Trophoblast cell (in vitro differentiated cells and primary cell): ENCODE results near the gene PGAM5.

ENCODE experiments used
- DNase-seq, 2 donors: peaks; one replicate each; pipeline ENCODE4 v3.0.0-alpha.2; 2016
- H2AFZ ChIP-seq: 2 replicates; pipeline ENCODE4 v1.6.1; 2013; ENCODE audit warnings: low read length, moderate library complexity, mild to moderate bottlenecking; ENCODE audit not compliant: insufficient read depth, poor library complexity
- H2AK5ac ChIP-seq: 2 replicates; pipeline ENCODE4 v1.6.1; 2013; ENCODE audit warnings: mild to moderate bottlenecking, low read length
- H2BK120ac ChIP-seq: 2 replicates; pipeline ENCODE4 v1.6.1; 2013; ENCODE audit warnings: low read length, mild to moderate bottlenecking, moderate library complexity; ENCODE audit not compliant: insufficient read depth, poor library complexity
- H2BK12ac ChIP-seq: 2 replicates; pipeline ENCODE4 v1.6.1; 2013; ENCODE audit warnings: mild to moderate bottlenecking, low read length, moderate library complexity
- H2BK5ac ChIP-seq: 2 replicates; pipeline ENCODE4 v1.6.1; 2013; ENCODE audit warnings: low read length, low read depth, moderate library complexity, mild to moderate bottlenecking; ENCODE audit not compliant: poor library complexity
- H3K14ac ChIP-seq: 2 replicates; pipeline ENCODE4 v1.6.1; 2013; ENCODE audit warnings: mild to moderate bottlenecking, low read length
- H3K18ac ChIP-seq: 2 replicates; pipeline ENCODE4 v1.6.1; 2013; ENCODE audit warnings: mild to moderate bottlenecking, low read length
- H3K23ac ChIP-seq: 2 replicates; pipeline ENCODE4 v1.6.1; 2013; ENCODE audit warnings: low read length
- H3K27ac ChIP-seq: 2 replicates; pipeline ENCODE4 v1.5.1; 2013; ENCODE audit warnings: low read depth, mild to moderate bottlenecking, inconsistent platforms, low read length, moderate library complexity
- H3K27me3 ChIP-seq: 2 replicates; pipeline ENCODE4 v1.6.1; 2013; ENCODE audit warnings: inconsistent platforms, mild to moderate bottlenecking, low read length, moderate library complexity; ENCODE audit not compliant: insufficient read depth
- H3K36me3 ChIP-seq, 2 experiments: 1 replicate in 1 of 2; 2 replicates in 1 of 2; pipeline ENCODE4 v1.6.1; 2013; ENCODE audit warnings: low read length in 2 of 2, mild to moderate bottlenecking in 2 of 2, moderate library complexity in 1 of 2; ENCODE audit not compliant: insufficient read depth in 2 of 2, control insufficient read depth in 1 of 2
- H3K4ac ChIP-seq: 2 replicates; pipeline ENCODE4 v1.6.1; 2013; ENCODE audit warnings: low read depth, mild to moderate bottlenecking, low read length, moderate library complexity
- H3K4me1 ChIP-seq, 2 experiments: 1 replicate in 1 of 2; 2 replicates in 1 of 2; pipeline ENCODE4 v1.6.1; 2013; ENCODE audit warnings: low read length in 2 of 2, mild to moderate bottlenecking in 2 of 2, moderate library complexity in 1 of 2; ENCODE audit not compliant: insufficient read depth in 2 of 2, control insufficient read depth in 1 of 2
- H3K4me2 ChIP-seq: 2 replicates; pipeline ENCODE4 v1.6.1; 2013; ENCODE audit warnings: inconsistent platforms, mild to moderate bottlenecking, low read length, moderate library complexity
- H3K4me3 ChIP-seq: 2 replicates; pipeline ENCODE4 v1.5.1; 2013; ENCODE audit warnings: mild to moderate bottlenecking, low read depth, low read length, inconsistent platforms
- H3K79me1 ChIP-seq: one replicate; pipeline ENCODE4 v1.6.1; 2013; ENCODE audit warnings: low read length
- H3K79me2 ChIP-seq: 2 replicates; pipeline ENCODE4 v1.6.1; 2013; ENCODE audit warnings: low read length, mild to moderate bottlenecking; ENCODE audit not compliant: control insufficient read depth, insufficient read depth, poor library complexity
- H3K9ac ChIP-seq: 2 replicates; pipeline ENCODE4 v1.6.1; 2013; ENCODE audit warnings: mild to moderate bottlenecking, low read length
- H3K9me3 ChIP-seq: 2 replicates; pipeline ENCODE4 v1.6.1; 2013; ENCODE audit warnings: low read depth, mild to moderate bottlenecking, control low read depth, inconsistent platforms, low read length; ENCODE audit not compliant: insufficient read depth
- H4K12ac ChIP-seq: 2 replicates; pipeline ENCODE4 v1.6.1; 2013; ENCODE audit warnings: low read depth, mild to moderate bottlenecking, low read length, moderate library complexity
- H4K8ac ChIP-seq: 2 replicates; pipeline ENCODE4 v1.6.1; 2013; ENCODE audit warnings: low read depth, mild to moderate bottlenecking, low read length, moderate library complexity
- H4K91ac ChIP-seq: one replicate; pipeline ENCODE4 v1.6.1; 2013; ENCODE audit warnings: low read depth, mild to moderate bottlenecking, low read length, moderate library complexity
- WGBS: extraction: QIAGEN DNeasy Blood & Tissue Kit; methylation state at CpG from one replicate; pipeline ENCODE4 v1.1.7; 2013; ENCODE audit warnings: missing lambda C conversion rate; ENCODE audit not compliant: insufficient read length, insufficient coverage; ENCODE audit errors: extremely low coverage; 5-methylcytosine and 5-hydroxymethylcytosine counted together

Gene PGAM5

DNA sequence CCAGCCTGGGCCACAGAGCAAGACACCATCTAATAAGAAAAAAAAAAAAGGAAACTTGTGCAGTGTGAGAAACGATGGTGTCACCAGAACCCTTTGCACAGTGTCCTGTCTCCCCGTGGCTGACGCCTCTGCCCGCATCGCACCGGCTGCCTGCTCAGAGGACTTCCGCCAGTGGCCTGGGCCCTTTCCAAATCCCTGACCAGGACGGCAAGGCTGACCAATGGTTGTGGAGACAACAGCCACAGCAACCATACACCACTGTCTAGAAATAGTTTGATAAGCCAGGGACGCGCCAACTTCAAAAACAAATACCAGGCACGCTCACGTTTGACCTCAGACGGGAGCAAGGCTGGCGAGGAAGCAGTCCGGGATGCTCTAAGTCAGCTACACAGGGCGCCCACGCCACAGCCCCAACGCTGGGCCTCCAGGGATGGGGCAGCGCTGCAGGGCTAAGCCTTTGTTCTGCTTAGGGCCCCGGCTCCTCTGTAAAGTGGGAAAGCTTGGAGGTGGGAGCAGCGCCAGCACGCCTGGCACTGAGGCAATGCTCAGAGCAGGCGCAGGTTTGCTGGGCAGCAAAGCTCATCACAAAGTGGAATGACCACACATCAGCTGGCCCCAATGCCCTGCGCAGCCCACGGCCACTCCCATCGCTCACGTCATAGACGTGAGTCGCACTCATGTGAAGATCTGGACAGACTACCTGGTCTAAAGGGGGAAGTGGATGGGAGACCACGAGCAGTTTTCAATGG, 12.5 kb downstream of the PGAM5 start:
- Histone ChIP-seq H3K27ac (no peak overlapping the region), H3K36me3 (peaks cover 76 to 79% of the 10 kb centered on the region in 2 experiments), H3K23ac (no peak overlapping the region), H4K91ac (no peak overlapping the region), H2BK120ac (no peak overlapping the region), H3K4me3 (no peak overlapping the region), H3K79me2 (no peaks in the 10 kb centered on the region), H3K79me1 (no peaks in the 10 kb centered on the region), H3K14ac (no peak overlapping the region), H2AFZ (no peak overlapping the region), H3K9ac (no peak overlapping the region), H4K12ac (no peak overlapping the region), H3K27me3 (no peaks in the 10 kb centered on the region), H3K9me3 (no peaks in the 10 kb centered on the region), H4K8ac (no peak overlapping the region), H3K18ac (no peak overlapping the region), H2BK5ac (no peak overlapping the region), H3K4ac (no peak overlapping the region), H2AK5ac (no peak overlapping the region), H3K4me1 (no peaks in the 10 kb centered on the region), H2BK12ac (no peak overlapping the region), H3K4me2 (no peak overlapping the region)
- no peak for DNase-seq
- no CpG with 5 or more reads among the region's 30 CpGs for WGBS

DNA sequence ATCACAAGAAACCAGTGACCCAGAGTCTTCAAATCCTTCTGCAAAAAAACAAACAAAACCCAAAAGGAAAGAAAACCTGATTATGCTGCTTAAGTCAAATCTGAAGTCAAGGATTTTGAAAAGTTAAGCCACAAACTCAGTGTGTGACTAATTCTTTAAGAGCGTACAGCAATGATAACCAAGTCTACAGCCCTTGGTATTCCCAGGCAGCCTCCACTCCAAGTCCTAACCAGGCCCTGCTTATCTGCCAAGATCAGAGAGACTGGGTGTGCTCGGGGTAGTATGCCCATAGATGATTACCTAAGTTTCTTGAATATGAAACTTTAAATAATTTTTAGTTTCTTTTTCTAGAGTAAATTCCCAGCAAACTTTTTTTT, 13.1 kb downstream of the PGAM5 start:
- Histone ChIP-seq H2BK12ac (no peak overlapping the region), H3K79me2 (no peaks in the 10 kb centered on the region), H3K27ac (no peak overlapping the region), H3K36me3 (peaks cover 79 to 80% of the 10 kb centered on the region in 2 experiments), H3K23ac (no peak overlapping the region), H4K8ac (no peak overlapping the region), H2AFZ (no peak overlapping the region), H3K4ac (no peak overlapping the region), H4K91ac (no peak overlapping the region), H3K18ac (no peak overlapping the region), H3K4me3 (no peak overlapping the region), H2BK5ac (no peak overlapping the region), H3K4me1 (no peaks in the 10 kb centered on the region), H3K79me1 (no peaks in the 10 kb centered on the region), H3K4me2 (no peak overlapping the region), H3K9ac (no peak overlapping the region), H3K27me3 (no peaks in the 10 kb centered on the region), H2BK120ac (no peak overlapping the region), H2AK5ac (no peak overlapping the region), H4K12ac (no peak overlapping the region), H3K14ac (no peak overlapping the region), H3K9me3 (peaks cover 2% of the 10 kb centered on the region)
- no peak for DNase-seq
- WGBS: no CpG with 5 or more reads among the region's 2 CpGs

DNA sequence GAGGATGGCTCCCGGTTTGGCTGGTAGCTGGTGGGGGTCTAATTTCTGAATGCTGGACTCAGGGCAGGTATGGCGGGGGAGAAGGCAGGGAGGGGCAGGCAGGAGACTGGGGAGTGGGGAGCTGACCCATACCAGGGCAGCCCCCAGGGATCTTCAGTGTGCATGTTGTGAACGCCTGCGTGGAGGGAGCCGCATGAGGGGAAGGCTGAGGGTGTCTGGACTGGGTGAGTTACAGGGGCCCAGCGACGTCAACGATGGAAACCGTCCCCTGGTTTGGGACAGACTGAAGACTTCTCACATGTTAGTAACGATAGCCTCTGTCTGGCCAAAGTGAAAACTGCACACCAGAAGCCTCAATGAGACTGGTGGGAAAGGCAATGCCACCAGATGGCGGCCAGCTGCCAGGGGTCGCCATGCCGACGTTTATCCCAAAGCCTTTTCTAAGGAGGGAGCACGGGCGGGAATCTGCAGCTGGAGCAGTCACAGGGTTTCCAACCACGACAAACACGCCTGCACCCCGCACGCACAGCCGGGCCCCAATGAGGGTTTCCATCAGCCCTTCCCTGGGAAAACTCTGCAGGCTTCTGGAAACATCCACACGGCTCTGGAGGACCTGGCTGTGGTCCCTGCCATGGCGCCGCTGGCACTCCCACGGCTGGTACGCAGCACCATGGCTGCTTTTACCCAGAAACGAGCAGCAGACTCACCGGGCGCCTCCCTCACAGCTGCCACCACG, 14.0 kb downstream of the PGAM5 start:
- Histone ChIP-seq H4K91ac (no peak overlapping the region), H2BK12ac (no peak overlapping the region), H3K4ac (no peak overlapping the region), H3K79me2 (no peaks in the 10 kb centered on the region), H3K79me1 (no peaks in the 10 kb centered on the region), H3K4me2 (no peak overlapping the region), H4K12ac (no peak overlapping the region), H3K18ac (no peak overlapping the region), H3K27ac (no peak overlapping the region), H3K27me3 (no peaks in the 10 kb centered on the region), H3K9ac (no peak overlapping the region), H2AFZ (no peak overlapping the region), H3K4me1 (no peaks in the 10 kb centered on the region), H4K8ac (no peak overlapping the region), H3K4me3 (no peak overlapping the region), H3K14ac (no peak overlapping the region), H3K36me3 (peaks cover 73 to 78% of the 10 kb centered on the region in 2 experiments), H2AK5ac (no peak overlapping the region), H2BK120ac (no peak overlapping the region), H3K9me3 (peaks cover 2% of the 10 kb centered on the region), H3K23ac (no peak overlapping the region), H2BK5ac (no peak overlapping the region)
- DNase-seq: no peak
- no CpG with 5 or more reads among the region's 30 CpGs for WGBS

DNA sequence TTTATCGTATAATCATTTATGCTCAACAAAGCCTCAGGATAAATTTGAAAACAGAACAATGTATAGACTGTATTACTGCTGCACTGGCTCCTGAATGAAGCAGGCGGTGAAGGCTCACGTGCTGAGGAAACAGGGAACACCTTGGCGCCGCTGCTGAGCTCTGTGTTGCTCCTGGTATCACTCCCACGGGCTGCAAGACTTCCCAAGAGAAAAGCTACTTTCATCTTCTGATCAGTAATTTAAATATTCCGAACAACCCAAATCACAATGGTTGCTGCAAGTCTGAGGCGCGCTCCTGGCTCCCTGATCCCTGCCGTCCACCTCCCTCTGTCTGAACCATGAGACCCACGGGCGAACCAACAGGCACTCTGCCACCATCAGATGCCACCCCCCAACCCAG, 15.7 kb downstream of the PGAM5 start:
- no peak overlapping the region for H2AFZ ChIP-seq
- H3K18ac ChIP-seq: no peak overlapping the region
- H3K36me3 ChIP-seq: peaks cover 74 to 77% of the 10 kb centered on the region in 2 experiments
- H4K12ac ChIP-seq: no peak overlapping the region
- H3K79me1 ChIP-seq: no peaks in the 10 kb centered on the region
- no CpG with 5 or more reads among the region's 12 CpGs for WGBS
- H3K23ac ChIP-seq: no peak overlapping the region
- H4K91ac ChIP-seq: no peak overlapping the region
- no peak overlapping the region for H3K9ac ChIP-seq
- no peak overlapping the region for H2BK5ac ChIP-seq
- no peak overlapping the region for H3K4me3 ChIP-seq
- H2BK120ac ChIP-seq: no peak overlapping the region
- H3K14ac ChIP-seq: no peak overlapping the region
- H3K79me2 ChIP-seq: no peaks in the 10 kb centered on the region
- peaks cover 2% of the 10 kb centered on the region for H3K9me3 ChIP-seq
- no peaks in the 10 kb centered on the region for H3K4me1 ChIP-seq
- no peak overlapping the region for H3K4ac ChIP-seq
- H2AK5ac ChIP-seq: no peak overlapping the region
- no peak for DNase-seq
- H3K27me3 ChIP-seq: no peaks in the 10 kb centered on the region
- no peak overlapping the region for H4K8ac ChIP-seq
- no peak overlapping the region for H3K27ac ChIP-seq
- no peak overlapping the region for H2BK12ac ChIP-seq
- H3K4me2 ChIP-seq: no peak overlapping the region
